ENCODE data around the gene GABPB2. TPM values are rescaled to one million over a fixed set of nuclear protein-coding genes. Genes with fewer than 3 reads are reported as not detected.

GABPB2 gene
- total and polyA plus RNA-seq, 8 donors, result 3.9 to 52.2 (median 6.6) TPM

GRCh38 chr1:151171190-151171589 lies 100.6 kb downstream of the GABPB2 start:
- DNase-seq, result no peak
- 79 to 93% (median 88%) methylated on average over 5 of the region's 5 CpGs for WGBS, 5 donors
- no peak for TF ChIP-seq CTCF (IDR thresholded peaks at IDR 0.05)
- TF ChIP-seq EP300 (IDR thresholded peaks at IDR 0.05), result no peak
- TF ChIP-seq POLR2A (IDR thresholded peaks at IDR 0.05), result no peak
- no peak for TF ChIP-seq POLR2AphosphoS5 (IDR thresholded peaks at IDR 0.05)
- no peak overlapping the region for H3K27ac ChIP-seq
- intact Hi-C loops (cut with DNase I; ENCODE audit: low total_unique reads), result loop anchor here (10.0 kb wide), 1 partner anchor 74 kb away; no protein-coding TSS in a partner anchor
- no peaks in the 10 kb centered on the region for H3K9me3 ChIP-seq
- H3K4me3 ChIP-seq, result no peak overlapping the region
- peaks cover 34 to 82% (median 78%) of the 10 kb centered on the region in 4 donors for H3K36me3 ChIP-seq
- no peaks in the 10 kb centered on the region for H3K27me3 ChIP-seq
- H3K4me1 ChIP-seq, result peaks cover 9 to 23% (median 12%) of the 10 kb centered on the region in 4 donors

Small RNA genes lying within 50 kb of the gene (small RNA-seq; reads per million reads assigned to genes)
- gene RNU6-884P, result 0 reads per million in 4 donors

Other genes with a start within 250 kb of the GABPB2 start
- 10 to 100 TPM; 23.8 to 64.7 (median 53.1) TPM for gene ARNT, start 194.2 kb upstream of the GABPB2 start, total RNA-seq
- 10 to 100 TPM in 2 of 3 donors, 1 to 10 TPM in 1; 8.9 to 20.2 (median 19.7) TPM for gene ARNT, start 194.2 kb upstream of the GABPB2 start, polyA plus RNA-seq
- gene CTXND2, start 183.6 kb upstream of the GABPB2 start, total RNA-seq, result not detected
- gene CTXND2, start 183.6 kb upstream of the GABPB2 start, polyA plus RNA-seq, result not detected
- gene SETDB1, start 144.4 kb upstream of the GABPB2 start, total RNA-seq, result 10 to 100 TPM; 25.4 to 77.3 (median 56.0) TPM
- 10 to 100 TPM; 13.8 to 19.6 (median 17.3) TPM for gene SETDB1, start 144.4 kb upstream of the GABPB2 start, polyA plus RNA-seq
- gene CERS2, start 95.9 kb upstream of the GABPB2 start, total RNA-seq, result 100 to 1,000 TPM in 2 of 5 donors, 10 to 100 TPM in 3; 24.9 to 117 (median 76.0) TPM
- gene CERS2, start 95.9 kb upstream of the GABPB2 start, polyA plus RNA-seq, result 100 to 1,000 TPM; 101 to 125 (median 114) TPM
- gene ANXA9, start 88.5 kb upstream of the GABPB2 start, total RNA-seq, result not detected
- under 1 TPM; 0.44 to 0.63 (median 0.46) TPM for gene ANXA9, start 88.5 kb upstream of the GABPB2 start, polyA plus RNA-seq
- 10 to 100 TPM; 19.1 to 60.0 (median 40.6) TPM for gene MINDY1, start 63.9 kb upstream of the GABPB2 start, total RNA-seq
- gene MINDY1, start 63.9 kb upstream of the GABPB2 start, polyA plus RNA-seq, result 10 to 100 TPM in 2 of 3 donors, 1 to 10 TPM in 1; 9.8 to 18.8 (median 16.1) TPM
- 100 to 1,000 TPM in 1 of 5 donors, 10 to 100 TPM in 3, 1 to 10 TPM in 1; 2.9 to 118 (median 21.2) TPM for gene PRUNE1, start 62.3 kb upstream of the GABPB2 start, total RNA-seq
- gene PRUNE1, start 62.3 kb upstream of the GABPB2 start, polyA plus RNA-seq, result 10 to 100 TPM; 10.8 to 12.7 (median 11.7) TPM
- gene BNIPL, start 34.2 kb upstream of the GABPB2 start, total RNA-seq, result 1 to 10 TPM in 1 of 5 donors, not detected in 4; 1.3 TPM
- gene BNIPL, start 34.2 kb upstream of the GABPB2 start, polyA plus RNA-seq, result 10 to 100 TPM in 1 of 3 donors, under 1 TPM in 1, not detected in 1; 0.25 to 35.1 TPM
- 1 to 10 TPM in 4 of 5 donors, under 1 TPM in 1; 0.73 to 6.4 (median 3.5) TPM for gene C1orf56, start 23.0 kb upstream of the GABPB2 start, total RNA-seq
- gene C1orf56, start 23.0 kb upstream of the GABPB2 start, polyA plus RNA-seq, result 1 to 10 TPM; 2.4 to 6.0 (median 2.5) TPM
- gene CDC42SE1, start 11.1 kb upstream of the GABPB2 start, total RNA-seq, result 10 to 100 TPM; 28.1 to 90.3 (median 52.5) TPM
- 10 to 100 TPM; 41.6 to 49.2 (median 47.1) TPM for gene CDC42SE1, start 11.1 kb upstream of the GABPB2 start, polyA plus RNA-seq
- gene MLLT11, start 10.4 kb upstream of the GABPB2 start, total RNA-seq, result 10 to 100 TPM in 1 of 5 donors, 1 to 10 TPM in 1, under 1 TPM in 1, not detected in 2; 0.72 to 14.0 (median 3.1) TPM
- gene MLLT11, start 10.4 kb upstream of the GABPB2 start, polyA plus RNA-seq, result 1 to 10 TPM; 1.1 to 2.4 (median 1.4) TPM
- gene SEMA6C, start 75.9 kb downstream of the GABPB2 start, total RNA-seq, result 10 to 100 TPM in 2 of 5 donors, 1 to 10 TPM in 3; 4.4 to 12.3 (median 8.1) TPM
- gene SEMA6C, start 75.9 kb downstream of the GABPB2 start, polyA plus RNA-seq, result 10 to 100 TPM in 2 of 3 donors, 1 to 10 TPM in 1; 7.1 to 13.9 (median 13.0) TPM
- 10 to 100 TPM in 2 of 5 donors, 1 to 10 TPM in 1, not detected in 2; 2.0 to 19.4 (median 15.2) TPM for gene TNFAIP8L2, start 85.9 kb downstream of the GABPB2 start, total RNA-seq
- 1 to 10 TPM; 3.2 to 9.5 (median 4.1) TPM for gene TNFAIP8L2, start 85.9 kb downstream of the GABPB2 start, polyA plus RNA-seq
- gene LYSMD1, start 95.1 kb downstream of the GABPB2 start, total RNA-seq, result 10 to 100 TPM in 1 of 5 donors, 1 to 10 TPM in 4; 1.7 to 10.3 (median 4.5) TPM
- 1 to 10 TPM; 4.0 to 5.3 (median 4.7) TPM for gene LYSMD1, start 95.1 kb downstream of the GABPB2 start, polyA plus RNA-seq
- gene SCNM1, start 95.4 kb downstream of the GABPB2 start, total RNA-seq, result 10 to 100 TPM in 3 of 5 donors, 1 to 10 TPM in 2; 4.5 to 57.8 (median 12.0) TPM
- gene SCNM1, start 95.4 kb downstream of the GABPB2 start, polyA plus RNA-seq, result 10 to 100 TPM; 35.2 to 66.3 (median 64.5) TPM
- gene TMOD4, start 105.2 kb downstream of the GABPB2 start, total RNA-seq, result not detected
- gene TMOD4, start 105.2 kb downstream of the GABPB2 start, polyA plus RNA-seq, result 1 to 10 TPM in 1 of 3 donors, not detected in 2; 1.2 TPM
- gene VPS72, start 119.4 kb downstream of the GABPB2 start, total RNA-seq, result 10 to 100 TPM; 19.1 to 61.6 (median 32.1) TPM
- 10 to 100 TPM; 27.8 to 32.6 (median 30.2) TPM for gene VPS72, start 119.4 kb downstream of the GABPB2 start, polyA plus RNA-seq
- gene PIP5K1A, start 127.8 kb downstream of the GABPB2 start, total RNA-seq, result 100 to 1,000 TPM in 2 of 5 donors, 10 to 100 TPM in 3; 36.8 to 156 (median 94.6) TPM
- gene PIP5K1A, start 127.8 kb downstream of the GABPB2 start, polyA plus RNA-seq, result 10 to 100 TPM in 2 of 3 donors, 1 to 10 TPM in 1; 8.4 to 13.4 (median 11.4) TPM
- gene PSMD4, start 184.0 kb downstream of the GABPB2 start, total RNA-seq, result 100 to 1,000 TPM in 2 of 5 donors, 10 to 100 TPM in 3; 81.3 to 220 (median 83.2) TPM
- gene PSMD4, start 184.0 kb downstream of the GABPB2 start, polyA plus RNA-seq, result 100 to 1,000 TPM; 126 to 234 (median 176) TPM
- gene ZNF687, start 211.5 kb downstream of the GABPB2 start, total RNA-seq, result 10 to 100 TPM; 11.9 to 59.6 (median 19.3) TPM
- 10 to 100 TPM in 1 of 3 donors, 1 to 10 TPM in 2; 6.8 to 10.8 (median 7.3) TPM for gene ZNF687, start 211.5 kb downstream of the GABPB2 start, polyA plus RNA-seq

Data from stomach (tissue), 9 donors.